ENCODE measurements around the gene AIFM3. TPM values are rescaled to one million over a fixed set of nuclear protein-coding genes. Genes with fewer than 3 reads are reported as not detected.

AIFM3 gene
- total RNA-seq, 4 donors from 2014 or later: 112 to 150 (median 126) TPM

DNA sequence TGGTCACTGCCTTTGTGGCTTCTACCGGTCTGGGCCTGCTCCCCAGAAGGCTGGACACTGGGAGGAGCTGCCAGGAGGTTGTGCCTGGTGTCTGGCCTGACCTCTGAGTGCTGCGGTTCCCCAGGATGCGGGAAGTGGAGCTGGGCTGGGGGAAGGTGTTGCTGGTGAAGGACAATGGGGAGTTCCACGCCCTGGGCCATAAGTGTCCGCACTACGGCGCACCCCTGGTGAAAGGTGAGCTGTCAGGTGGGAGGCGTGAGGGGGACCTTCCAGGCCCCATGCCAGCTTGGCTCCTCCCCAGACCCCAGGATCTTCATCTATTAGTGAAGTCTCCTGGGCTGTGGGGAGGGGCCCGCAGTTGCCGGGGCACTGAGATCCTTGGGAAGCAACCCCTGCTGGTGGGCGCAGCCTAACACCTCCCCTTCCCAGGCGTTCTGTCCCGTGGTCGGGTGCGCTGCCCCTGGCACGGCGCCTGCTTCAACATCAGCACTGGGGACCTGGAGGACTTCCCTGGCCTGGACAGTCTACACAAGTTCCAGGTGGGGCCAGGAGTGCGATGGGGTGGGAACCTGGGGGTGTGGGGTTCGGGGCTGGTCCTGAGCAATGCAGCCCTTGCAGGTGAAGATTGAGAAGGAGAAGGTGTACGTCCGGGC, 6.7 kb downstream of the AIFM3 start:
- 82 to 83% methylated on average over 2 to 21 of the region's 21 CpGs for WGBS, 2 donors (ENCODE audit: low coverage in 1 of 2)
- intact Hi-C loops (cut with DNase I; ENCODE audit: low total_unique reads): no loop called here

DNA sequence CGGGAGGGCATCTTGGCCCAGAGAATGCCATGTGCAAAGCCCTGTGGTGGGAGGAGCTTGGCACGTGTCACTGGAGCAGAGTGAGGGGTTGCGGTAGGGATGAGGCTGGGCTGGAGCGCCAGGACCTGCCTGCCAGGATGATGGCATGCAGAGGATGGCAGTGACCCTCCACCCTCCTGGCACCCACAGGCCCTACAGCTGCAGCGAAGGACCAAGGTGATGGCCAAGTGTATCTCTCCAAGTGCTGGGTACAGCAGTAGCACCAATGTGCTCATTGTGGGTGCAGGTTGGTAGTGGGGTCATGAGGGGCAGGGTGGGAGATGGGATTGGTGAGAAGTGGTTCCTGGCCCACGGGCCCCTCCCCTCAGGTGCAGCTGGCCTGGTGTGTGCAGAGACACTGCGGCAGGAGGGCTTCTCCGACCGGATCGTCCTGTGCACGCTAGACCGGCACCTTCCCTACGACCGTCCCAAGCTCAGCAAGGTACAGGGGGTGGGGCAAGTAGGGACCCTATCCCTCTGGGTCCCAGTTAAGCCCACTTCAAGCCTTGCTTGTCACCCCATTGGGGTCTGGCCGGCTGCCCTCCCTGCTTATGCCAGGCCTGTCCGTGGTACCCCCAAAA, 7.4 kb downstream of the AIFM3 start:
- H3K27me3 ChIP-seq: no peaks in the 10 kb centered on the region
- intact Hi-C loops (cut with DNase I; ENCODE audit: low total_unique reads) (no loop called here), in situ Hi-C loops (cut with MboI; ENCODE audit: low pct_ligation_motif_present in 1 of 4, low pct_unique_long_range_greater_than_20kb in 1 of 4, low sequenced_read_pairs in 3 of 4) (loop anchor here in 1 of 4 donors (25.0 kb wide), 1 partner anchor 88 kb away; no protein-coding TSS in a partner anchor)
- H3K9me3 ChIP-seq: no peaks in the 10 kb centered on the region
- H3K27ac ChIP-seq: no peak overlapping the region
- H3K4me3 ChIP-seq: no peak overlapping the region
- peaks cover 0 to 3% (median 2%) of the 10 kb centered on the region in 4 donors for H3K4me1 ChIP-seq
- TF ChIP-seq POLR2A (IDR thresholded peaks at IDR 0.05) (no peak), CTCF (IDR thresholded peaks at IDR 0.05) (no peak), POLR2AphosphoS5 (IDR thresholded peaks at IDR 0.05) (no peak), EP300 (IDR thresholded peaks at IDR 0.05; ENCODE audit: low read depth) (no peak)
- no peak for DNase-seq
- 67 to 87% methylated on average over 1 to 16 of the region's 16 CpGs for WGBS, 2 donors (ENCODE audit: low coverage in 1 of 2)
- no peaks in the 10 kb centered on the region for H3K36me3 ChIP-seq

More for the DNA sequence above, 6.7 kb downstream of the AIFM3 start:
- Histone ChIP-seq H3K27ac (no peak overlapping the region), H3K4me3 (no peak overlapping the region), H3K27me3 (no peaks in the 10 kb centered on the region), H3K36me3 (no peaks in the 10 kb centered on the region), H3K9me3 (no peaks in the 10 kb centered on the region), H3K4me1 (no peaks in the 10 kb centered on the region)
- TF ChIP-seq POLR2AphosphoS5 (IDR thresholded peaks at IDR 0.05) (no peak), EP300 (IDR thresholded peaks at IDR 0.05; ENCODE audit: low read depth) (no peak), CTCF (IDR thresholded peaks at IDR 0.05) (no peak), POLR2A (IDR thresholded peaks at IDR 0.05) (no peak)
- no peak for DNase-seq
- in situ Hi-C loops (cut with MboI; ENCODE audit: low pct_ligation_motif_present in 1 of 4, low pct_unique_long_range_greater_than_20kb in 1 of 4, low sequenced_read_pairs in 3 of 4): loop anchor here in 1 of 4 donors (25.0 kb wide), 1 partner anchor 89 kb away; no protein-coding TSS in a partner anchor

DNA sequence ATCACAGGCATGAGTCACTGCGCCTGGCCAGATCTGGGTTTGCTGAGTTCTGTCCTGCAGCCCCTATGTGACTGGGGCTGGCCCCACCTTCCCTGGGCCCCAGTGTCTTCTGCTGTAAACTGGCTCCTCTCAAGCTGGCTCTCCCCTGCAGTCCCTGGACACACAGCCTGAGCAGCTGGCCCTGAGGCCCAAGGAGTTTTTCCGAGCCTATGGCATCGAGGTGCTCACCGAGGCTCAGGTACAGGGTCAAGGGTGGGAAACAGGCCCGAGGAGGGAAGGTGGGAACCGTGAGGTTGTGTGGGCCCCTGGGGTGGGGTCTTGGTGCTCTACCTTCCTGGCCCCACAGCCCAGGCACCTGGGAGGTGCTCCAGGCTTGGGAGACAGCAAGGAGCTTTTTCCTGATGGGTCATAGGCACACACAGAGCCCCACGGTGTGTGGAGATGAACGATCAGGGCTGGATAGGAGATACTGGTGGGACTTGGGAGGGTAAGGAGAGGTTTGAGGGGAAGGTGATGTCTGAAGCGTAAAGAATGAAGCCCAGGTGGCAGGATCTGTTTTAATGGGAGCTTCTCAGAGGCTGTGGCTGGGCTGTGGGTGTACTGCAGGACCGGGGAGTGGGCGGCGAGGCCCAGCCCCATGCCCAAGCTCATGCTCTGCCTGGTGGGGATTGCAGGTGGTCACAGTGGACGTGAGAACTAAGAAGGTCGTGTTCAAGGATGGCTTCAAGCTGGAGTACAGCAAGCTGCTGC, 8.7 kb downstream of the AIFM3 start:
- no peak overlapping the region for H3K4me3 ChIP-seq
- in situ Hi-C loops (cut with MboI; ENCODE audit: low pct_ligation_motif_present in 1 of 4, low pct_unique_long_range_greater_than_20kb in 1 of 4, low sequenced_read_pairs in 3 of 4): no loop called here

More for the DNA sequence above, 8.7 kb downstream of the AIFM3 start:
- WGBS, 2 donors (ENCODE audit: low coverage in 1 of 2): 79% methylated on average over 14 of the region's 14 CpGs; no CpG with 5 or more reads in 1 of the 2 donors
- intact Hi-C loops (cut with DNase I; ENCODE audit: low total_unique reads): no loop called here
- TF ChIP-seq POLR2AphosphoS5 (IDR thresholded peaks at IDR 0.05) (no peak), CTCF (IDR thresholded peaks at IDR 0.05) (no peak), EP300 (IDR thresholded peaks at IDR 0.05; ENCODE audit: low read depth) (no peak), POLR2A (IDR thresholded peaks at IDR 0.05) (no peak)
- H3K9me3 ChIP-seq: no peaks in the 10 kb centered on the region
- no peak for DNase-seq
- H3K36me3 ChIP-seq: no peaks in the 10 kb centered on the region
- H3K27me3 ChIP-seq: no peaks in the 10 kb centered on the region
- H3K4me1 ChIP-seq: peaks cover under 1 to 16% (median 9%) of the 10 kb centered on the region in 4 donors
- no peak overlapping the region for H3K27ac ChIP-seq

All from transverse colon (tissue), 4 donors.